ENCODE results near the gene AGBL3. TPM values are rescaled to one million over a fixed set of nuclear protein-coding genes. Genes with fewer than 3 reads are reported as not detected.

AGBL3 gene
- total and polyA plus RNA-seq, 9 of the 15 experiments (the other 6 are each of a cell fraction or from before 2014, with no cell fraction given) = 0.54 to 2.9 (median 1.7) TPM

GRCh38 chr7:134986363-134987251, at the start of gene AGBL3 (continued):
- TF ChIP-seq ZNF655 (CRISPR knock-in tag; IDR thresholded peaks at IDR 0.05) = no peak
- TF ChIP-seq LEF1 (IDR thresholded peaks at IDR 0.05) = peak; percentile 38; the same call in 1 of the 2 replicates
- no peak for TF ChIP-seq THRA (IDR thresholded peaks at IDR 0.05)
- peak; percentile 98 for TF ChIP-seq FOXK1 (CRISPR knock-in tag; IDR thresholded peaks at IDR 0.05; ENCODE audit: borderline replicate concordance)
- no peak for TF ChIP-seq BRF2 (IDR thresholded peaks at IDR 0.05; ENCODE audit: borderline replicate concordance, insufficient read depth, insufficient read length)
- TF ChIP-seq DACH1 (IDR thresholded peaks at IDR 0.05; ENCODE audit: partially characterized antibody) = peak; percentile 31
- peak; percentile 46 for TF ChIP-seq SAP30 (IDR thresholded peaks at IDR 0.05; ENCODE audit: borderline replicate concordance, insufficient read depth, low read depth, low read length, poor library complexity, severe bottlenecking)
- TF ChIP-seq CBFB (CRISPR knock-in tag; IDR thresholded peaks at IDR 0.05) = 0 out of 2 replicates have a peak, but pooled peaks have one; percentile 32
- no peak for TF ChIP-seq IRF9 (tag; IDR thresholded peaks at IDR 0.05)
- TF ChIP-seq ARID3B (CRISPR knock-in tag; IDR thresholded peaks at IDR 0.05; ENCODE audit: borderline replicate concordance) = 0 out of 2 replicates have a peak, but pooled peaks have one; percentile 49
- TF ChIP-seq HSF4 (CRISPR knock-in tag; IDR thresholded peaks at IDR 0.05; ENCODE audit: borderline replicate concordance) = no peak
- TF ChIP-seq RERE (CRISPR knock-in tag; IDR thresholded peaks at IDR 0.05; ENCODE audit: borderline replicate concordance) = 0 out of 2 replicates have a peak, but pooled peaks have one; percentile 81
- TF ChIP-seq CC2D1A (IDR thresholded peaks at IDR 0.05) = peak; percentile 86
